Heart left ventricle (tissue), 13 donors: ENCODE results near the gene CCT2.

Experiments used
- POLR2A ChIP-seq, 2 donors: fragments of 450-650 bp; IDR thresholded peaks; one replicate each; pipeline ENCODE4 v1.6.1; 2017; ENCODE audit warnings: antibody characterized with exemption in 2 of 2, mild to moderate bottlenecking in 2 of 2, moderate library complexity in 2 of 2
- TF ChIP-seq, protein P1 (sequence below), 12 donors: fragments of 200-600 bp; sonication (generic) in 4 of 12; IDR thresholded peaks; one replicate each; pipeline versions ENCODE4 v1.5.0 to v1.8.0; 2018 to 2022; ENCODE audit warnings: antibody characterized with exemption in 12 of 12, mild to moderate bottlenecking in 5 of 12
- donor health status: ischemic (EF 13 %, LVEDD 7.1; RV severe dilation, severe dysfunction).
- donor health status: DM: no; HTN: yes; CAD: no.
- donor health status: DM: no; HTN: no; CAD: no.
- donor health status: ischemic (EF 25% LVEDD 6.9; RV normal size, moderate dysfunction).
- donor health status: ischemic (EF 25% LVEDD 5.7; RV mildly dilated, moderate dysfunction).
- donor health status: ischemic (EF 35%, LVEDD 5.7; RV mildly dilated, moderate dysfunction).
- donor health status: nonischemic (EF 11% LVEDD 7.7; RV severe dilation, severe dysfunction).
- donor health status: DM: yes; HTN: yes; CAD: no.
- donor health status: PGD.
- donor health status: ischemic (EF 29% LVEDD 5.4; RV normal size, mild dysfunction).
- donor health status: nonischemic (EF 23%, LVEDD 6.1; RV moderate dilation, normal function).

DNA sequence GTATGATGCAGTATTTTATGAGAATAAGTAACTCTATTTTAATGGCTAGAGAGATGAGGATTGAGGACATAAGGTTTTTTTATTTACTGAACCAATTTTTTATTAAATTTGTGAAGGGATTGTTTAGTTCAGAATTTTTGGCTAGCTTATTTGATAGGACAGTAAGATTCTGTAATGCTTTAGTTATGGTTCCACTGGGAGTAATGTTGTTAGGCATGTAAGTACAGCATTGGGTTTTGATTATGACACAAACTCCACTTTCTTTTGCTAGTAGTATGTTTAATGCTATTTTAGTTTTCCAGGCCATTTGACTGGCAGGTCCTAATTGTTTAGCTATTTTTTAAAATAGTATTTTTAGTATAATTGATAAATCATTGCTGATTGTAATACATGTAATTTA is 59.3 kb downstream of the CCT2 start:
- TF ChIP-seq, protein P1, sequence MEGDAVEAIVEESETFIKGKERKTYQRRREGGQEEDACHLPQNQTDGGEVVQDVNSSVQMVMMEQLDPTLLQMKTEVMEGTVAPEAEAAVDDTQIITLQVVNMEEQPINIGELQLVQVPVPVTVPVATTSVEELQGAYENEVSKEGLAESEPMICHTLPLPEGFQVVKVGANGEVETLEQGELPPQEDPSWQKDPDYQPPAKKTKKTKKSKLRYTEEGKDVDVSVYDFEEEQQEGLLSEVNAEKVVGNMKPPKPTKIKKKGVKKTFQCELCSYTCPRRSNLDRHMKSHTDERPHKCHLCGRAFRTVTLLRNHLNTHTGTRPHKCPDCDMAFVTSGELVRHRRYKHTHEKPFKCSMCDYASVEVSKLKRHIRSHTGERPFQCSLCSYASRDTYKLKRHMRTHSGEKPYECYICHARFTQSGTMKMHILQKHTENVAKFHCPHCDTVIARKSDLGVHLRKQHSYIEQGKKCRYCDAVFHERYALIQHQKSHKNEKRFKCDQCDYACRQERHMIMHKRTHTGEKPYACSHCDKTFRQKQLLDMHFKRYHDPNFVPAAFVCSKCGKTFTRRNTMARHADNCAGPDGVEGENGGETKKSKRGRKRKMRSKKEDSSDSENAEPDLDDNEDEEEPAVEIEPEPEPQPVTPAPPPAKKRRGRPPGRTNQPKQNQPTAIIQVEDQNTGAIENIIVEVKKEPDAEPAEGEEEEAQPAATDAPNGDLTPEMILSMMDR (IDR thresholded peaks at IDR 0.05), result no peak
- no peak for TF ChIP-seq POLR2A (IDR thresholded peaks at IDR 0.05)
